ENCODE data around the gene ULK1. TPM values are rescaled to one million over a fixed set of nuclear protein-coding genes. Genes with fewer than 3 reads are reported as not detected.

ULK1 gene
- polyA plus RNA-seq, 1 donor (not counting 4 experiments of a cell fraction or from before 2014, with no cell fraction given), result 2.3 TPM

GRCh38 chr12:131864469-131864868 lies 30.0 kb upstream of the ULK1 start:
- Histone ChIP-seq H3K27ac (ENCODE audit: control insufficient read depth, insufficient read depth, low read length) (no peak overlapping the region), H3K27me3 (ENCODE audit: control insufficient read depth, extremely low read depth, insufficient read depth, low read length) (no peaks in the 10 kb centered on the region), H3K4me1 (ENCODE audit: control insufficient read depth, extremely low read depth, insufficient read depth, low read length) (peaks cover 28% of the 10 kb centered on the region), H4K20me1 (ENCODE audit: control insufficient read depth, extremely low read depth, insufficient read depth, low read length) (no peaks in the 10 kb centered on the region), H3K79me2 (ENCODE audit: control insufficient read depth, insufficient read depth, low read length) (no peaks in the 10 kb centered on the region), H3K36me3 (ENCODE audit: control insufficient read depth in 2 of 2, extremely low read depth in 1 of 2, insufficient read depth in 2 of 2, low read length in 2 of 2) (no peaks in the 10 kb centered on the region), H2AFZ (ENCODE audit: control insufficient read depth, low read length) (no peak overlapping the region), H3K9me3 (ENCODE audit: control insufficient read depth, low read depth, low read length) (no peaks in the 10 kb centered on the region), H3K9me1 (ENCODE audit: control insufficient read depth, extremely low read depth, insufficient read depth, low read length) (no peaks in the 10 kb centered on the region), H3K4me2 (ENCODE audit: control insufficient read depth, extremely low read depth, insufficient read depth, low read depth, low read length) (peak overlapping the region; percentile 43), H3K9ac (ENCODE audit: control insufficient read depth, extremely low read depth, insufficient read depth, low read length) (no peak overlapping the region), H3K4me3 (ENCODE audit: control insufficient read depth in 2 of 3, extremely low read depth in 1 of 3, insufficient read depth in 2 of 3, low read depth in 1 of 3, low read length in 3 of 3) (no peak overlapping the region)
- DNase-seq (ENCODE audit: low read depth, low spot score), result no peak
- dilution Hi-C loops (cut with MboI; ENCODE audit: extremely low pct_ligation_motif_present, low sequenced_read_pairs), result no loop called here
- TF ChIP-seq EZH2 (IDR thresholded peaks at IDR 0.05; ENCODE audit: low read length), result no peak
- TF ChIP-seq, protein P1, sequence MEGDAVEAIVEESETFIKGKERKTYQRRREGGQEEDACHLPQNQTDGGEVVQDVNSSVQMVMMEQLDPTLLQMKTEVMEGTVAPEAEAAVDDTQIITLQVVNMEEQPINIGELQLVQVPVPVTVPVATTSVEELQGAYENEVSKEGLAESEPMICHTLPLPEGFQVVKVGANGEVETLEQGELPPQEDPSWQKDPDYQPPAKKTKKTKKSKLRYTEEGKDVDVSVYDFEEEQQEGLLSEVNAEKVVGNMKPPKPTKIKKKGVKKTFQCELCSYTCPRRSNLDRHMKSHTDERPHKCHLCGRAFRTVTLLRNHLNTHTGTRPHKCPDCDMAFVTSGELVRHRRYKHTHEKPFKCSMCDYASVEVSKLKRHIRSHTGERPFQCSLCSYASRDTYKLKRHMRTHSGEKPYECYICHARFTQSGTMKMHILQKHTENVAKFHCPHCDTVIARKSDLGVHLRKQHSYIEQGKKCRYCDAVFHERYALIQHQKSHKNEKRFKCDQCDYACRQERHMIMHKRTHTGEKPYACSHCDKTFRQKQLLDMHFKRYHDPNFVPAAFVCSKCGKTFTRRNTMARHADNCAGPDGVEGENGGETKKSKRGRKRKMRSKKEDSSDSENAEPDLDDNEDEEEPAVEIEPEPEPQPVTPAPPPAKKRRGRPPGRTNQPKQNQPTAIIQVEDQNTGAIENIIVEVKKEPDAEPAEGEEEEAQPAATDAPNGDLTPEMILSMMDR (optimal IDR thresholded peaks at IDR 0.05 in 1 of 3, IDR thresholded peaks at IDR 0.05 in 1 of 3, conservative IDR thresholded peaks at IDR 0.05 in 1 of 3; ENCODE audit: extremely low read depth in 1 of 3, insufficient read depth in 2 of 3, low read length in 3 of 3), result no peak
- no peak for FAIRE-seq

- FAIRE-seq (no peak), DNase-seq (ENCODE audit: low read depth, low spot score) (no peak)
- Histone ChIP-seq H3K9ac (ENCODE audit: control insufficient read depth, extremely low read depth, insufficient read depth, low read length) (no peak overlapping the region), H3K9me1 (ENCODE audit: control insufficient read depth, extremely low read depth, insufficient read depth, low read length) (no peaks in the 10 kb centered on the region), H3K4me2 (ENCODE audit: control insufficient read depth, extremely low read depth, insufficient read depth, low read depth, low read length) (no peak overlapping the region), H3K4me3 (ENCODE audit: control insufficient read depth in 2 of 3, extremely low read depth in 1 of 3, insufficient read depth in 2 of 3, low read depth in 1 of 3, low read length in 3 of 3) (no peak overlapping the region), H3K27ac (ENCODE audit: control insufficient read depth, insufficient read depth, low read length) (no peak overlapping the region), H2AFZ (ENCODE audit: control insufficient read depth, low read length) (no peak overlapping the region), H3K9me3 (ENCODE audit: control insufficient read depth, low read depth, low read length) (no peaks in the 10 kb centered on the region), H4K20me1 (ENCODE audit: control insufficient read depth, extremely low read depth, insufficient read depth, low read length) (no peaks in the 10 kb centered on the region), H3K79me2 (ENCODE audit: control insufficient read depth, insufficient read depth, low read length) (no peaks in the 10 kb centered on the region), H3K36me3 (ENCODE audit: control insufficient read depth in 2 of 2, extremely low read depth in 1 of 2, insufficient read depth in 2 of 2, low read length in 2 of 2) (no peaks in the 10 kb centered on the region), H3K4me1 (ENCODE audit: control insufficient read depth, extremely low read depth, insufficient read depth, low read length) (peaks cover 33% of the 10 kb centered on the region), H3K27me3 (ENCODE audit: control insufficient read depth, extremely low read depth, insufficient read depth, low read length) (no peaks in the 10 kb centered on the region)
- dilution Hi-C loops (cut with MboI; ENCODE audit: extremely low pct_ligation_motif_present, low sequenced_read_pairs), result no loop called here
- TF ChIP-seq EZH2 (IDR thresholded peaks at IDR 0.05; ENCODE audit: low read length), result no peak
- TF ChIP-seq, protein P1 (optimal IDR thresholded peaks at IDR 0.05 in 1 of 3, IDR thresholded peaks at IDR 0.05 in 1 of 3, conservative IDR thresholded peaks at IDR 0.05 in 1 of 3; ENCODE audit: extremely low read depth in 1 of 3, insufficient read depth in 2 of 3, low read length in 3 of 3), result no peak
These were observed 29.1 kb upstream of the ULK1 start for GRCh38 chr12:131865180-131865875.
